ENCODE results near the gene FRG2C.
"Not testable (repeated sequence)": the region's sequence is repeated elsewhere in the genome, so short reads cannot be mapped to it uniquely, and the experiment has no call there.

The FRG2C gene

DNA sequence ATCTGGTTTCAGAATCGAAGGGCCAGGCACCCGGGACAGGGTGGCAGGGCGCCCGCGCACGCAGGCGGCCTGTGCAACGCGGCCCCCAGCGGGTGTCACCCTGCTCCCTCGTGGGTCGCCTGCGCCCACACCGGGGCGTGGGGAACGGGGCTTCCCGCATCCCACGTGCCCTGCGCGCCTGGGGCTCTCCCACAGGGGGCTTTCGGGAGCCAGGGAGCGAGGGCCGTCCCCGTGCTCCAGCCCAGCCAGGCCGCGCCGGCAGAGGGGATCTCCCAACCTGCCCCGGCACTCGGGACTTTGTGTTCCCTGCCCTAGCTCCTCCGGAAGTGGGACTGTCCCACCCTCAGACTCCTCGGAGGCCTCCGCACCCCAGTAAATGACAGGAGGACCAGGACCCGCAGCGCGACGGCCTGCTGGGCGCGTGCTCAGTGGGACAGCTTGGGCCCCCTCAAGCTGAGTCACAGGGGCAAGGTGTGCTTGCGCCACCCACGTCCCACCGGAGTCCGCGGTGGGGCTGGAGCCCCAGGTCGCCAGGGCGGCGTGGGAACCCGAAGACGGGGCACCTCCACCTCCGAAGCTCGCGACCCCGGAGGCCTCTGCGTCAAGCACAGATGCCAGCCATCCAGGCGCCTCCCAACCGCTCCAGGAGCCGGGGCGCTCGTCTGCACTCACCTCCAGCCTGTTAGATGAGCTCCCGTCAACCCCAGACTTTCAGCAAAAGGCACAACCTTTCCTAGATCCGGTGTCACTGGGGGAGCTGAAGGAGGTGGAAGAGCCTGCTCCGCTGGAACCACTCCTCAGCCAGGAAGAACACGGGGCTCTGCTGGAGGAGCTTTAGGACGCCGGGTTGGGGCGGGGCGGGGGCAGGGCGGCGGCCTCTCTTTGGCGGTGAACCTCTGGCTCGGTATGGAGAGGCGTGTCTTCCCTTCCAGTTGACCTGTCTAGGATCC lies 5.5 kb downstream of the FRG2C start:
- not testable (repeated sequence) for DNase-seq (ENCODE audit: low read depth in 2 of 2)

DNA sequence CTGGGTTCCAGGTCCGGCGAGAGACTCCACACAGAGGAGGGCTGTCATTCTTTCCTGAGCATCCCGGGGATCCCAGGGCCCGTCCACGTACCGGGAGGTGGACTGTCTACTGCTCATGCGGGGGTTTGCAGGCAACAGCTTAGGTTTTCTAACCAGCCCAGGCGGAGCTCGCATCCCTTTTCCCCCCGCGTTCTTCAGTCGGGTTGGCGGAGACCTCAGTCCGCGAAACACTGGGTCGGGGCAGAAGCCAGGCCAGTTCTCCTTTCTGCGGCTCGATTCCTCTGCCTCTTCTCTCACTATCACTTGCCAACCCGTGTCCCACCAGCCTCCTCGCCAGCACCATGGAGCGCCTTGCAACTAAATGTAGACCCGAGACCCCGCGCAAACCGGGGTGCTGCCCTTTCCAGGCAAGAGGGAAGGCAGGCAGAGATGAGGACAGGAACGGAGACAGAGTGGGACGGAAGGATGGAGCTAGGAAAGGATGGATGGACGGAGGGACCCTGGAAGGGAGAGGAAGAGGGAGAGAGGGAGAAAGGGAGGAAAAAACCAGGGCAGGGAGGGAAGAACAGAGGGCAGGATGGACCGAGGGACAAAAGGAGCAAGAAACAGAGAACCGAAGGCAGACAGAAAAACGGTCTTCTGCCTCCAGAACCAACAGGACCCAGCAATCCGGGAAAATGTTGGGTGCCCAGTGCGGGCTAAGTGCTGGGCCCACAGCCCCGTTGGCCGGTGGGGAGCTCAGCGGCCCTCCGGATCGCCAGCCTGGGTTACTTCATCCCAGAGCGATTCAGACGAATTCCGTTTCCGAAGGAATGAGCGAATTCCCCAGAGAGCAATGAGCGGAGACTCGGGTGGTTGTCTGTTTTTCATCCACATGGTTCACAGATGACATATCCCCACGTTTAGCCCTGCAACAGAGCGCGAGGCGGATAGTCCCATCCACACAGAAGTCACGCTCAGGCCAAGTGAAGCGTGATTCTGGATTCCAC lies 6.5 kb downstream of the FRG2C start:
- not testable (repeated sequence) for DNase-seq (ENCODE audit: low read depth in 2 of 2)

DNA sequence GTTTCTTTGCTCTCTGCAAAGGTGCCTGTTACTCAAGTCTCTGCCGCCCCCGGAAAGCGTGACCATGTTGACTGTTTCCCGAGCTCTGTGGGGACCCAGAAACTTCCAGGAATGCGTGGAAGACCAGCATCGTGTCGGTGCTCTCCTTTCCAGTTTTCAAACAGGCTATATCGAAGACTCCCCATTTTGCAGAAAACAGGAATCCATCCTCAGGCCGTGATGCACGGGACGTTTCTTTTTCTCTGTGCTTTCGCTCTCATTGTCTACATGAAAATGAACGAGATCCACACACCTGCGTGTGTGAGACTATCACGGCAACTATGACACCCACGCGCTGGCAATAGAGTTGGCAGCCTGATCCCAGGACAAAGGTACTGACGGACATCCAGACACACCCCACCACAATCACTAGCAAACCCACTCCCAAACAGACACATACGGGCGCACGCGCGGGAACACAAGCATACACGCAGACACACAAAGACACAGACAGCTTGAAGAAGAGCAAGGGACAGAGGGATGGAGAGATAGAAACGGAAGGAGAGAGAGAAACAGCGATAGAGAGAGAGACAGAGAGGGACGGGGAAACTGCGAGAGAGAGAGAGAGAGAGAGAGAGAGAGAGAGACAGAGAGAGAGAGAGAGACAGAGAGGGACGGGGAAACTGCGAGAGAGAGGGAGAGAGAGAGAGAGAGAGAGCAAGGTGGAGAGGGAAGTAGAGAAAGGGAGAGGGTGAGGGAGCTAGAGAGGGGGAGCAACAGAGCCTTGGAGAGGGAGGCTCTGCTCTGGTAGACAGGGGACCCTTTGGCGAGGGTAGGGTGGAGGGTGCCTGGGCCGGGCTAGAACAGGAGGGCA lies 7.4 kb downstream of the FRG2C start:
- DNase-seq (ENCODE audit: low read depth in 2 of 2) = not testable (repeated sequence)

DNA sequence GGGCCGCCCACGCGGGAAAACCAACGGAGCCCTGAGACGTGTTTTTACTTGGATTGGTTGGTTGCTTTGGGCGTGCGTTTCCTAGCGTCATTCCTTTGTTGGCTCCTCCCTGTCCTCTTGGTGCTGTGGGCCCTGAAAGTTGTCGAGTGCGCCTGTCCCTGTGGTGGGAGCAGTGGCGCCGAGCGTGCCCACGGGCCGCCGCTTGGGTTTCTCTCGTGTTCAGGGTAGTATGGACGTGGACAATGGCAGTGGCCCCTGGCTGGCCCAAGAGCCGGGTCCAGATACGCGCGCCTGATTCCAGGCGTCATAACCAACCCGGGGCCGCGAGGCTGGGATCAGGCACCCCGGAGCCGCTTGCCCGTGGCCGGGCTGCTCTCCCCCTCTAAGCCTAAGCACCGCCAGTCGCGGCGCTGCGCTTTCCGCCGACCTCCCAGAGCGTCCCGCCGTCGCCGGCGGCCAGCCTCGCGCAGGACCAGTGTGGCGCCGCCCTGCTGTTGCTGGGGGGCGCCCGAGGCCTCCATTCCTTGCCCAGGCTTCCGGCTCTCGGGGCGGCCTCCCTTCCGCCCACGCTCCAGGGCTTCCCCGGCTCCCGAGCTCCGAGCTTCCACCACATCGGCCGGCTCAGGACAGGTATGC lies 8.1 kb downstream of the FRG2C start:
- DNase-seq (ENCODE audit: low read depth in 2 of 2) = not testable (repeated sequence)

DNA sequence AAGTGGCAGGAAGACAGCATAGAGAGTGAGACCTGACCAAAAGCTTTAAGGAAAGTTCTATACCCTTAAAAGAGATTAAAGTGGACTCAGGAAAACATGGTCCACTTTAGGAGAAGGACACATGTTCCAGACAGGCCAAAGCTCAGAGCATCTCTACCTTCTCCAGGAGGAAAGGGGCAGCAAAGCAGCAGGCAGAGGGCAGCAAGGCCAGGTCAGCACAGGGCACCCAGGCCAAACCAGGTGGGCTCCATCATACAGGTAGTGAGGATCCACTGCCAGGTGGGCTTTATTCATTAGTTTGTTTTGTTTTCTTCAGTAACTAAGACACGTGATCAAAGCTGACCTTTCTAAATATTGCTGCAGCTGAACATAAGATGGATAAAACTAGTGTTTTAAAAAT lies 19.8 kb downstream of the FRG2C start:
- DNase-seq (ENCODE audit: low read depth in 2 of 2) = not testable (repeated sequence)

- no peak for DNase-seq (ENCODE audit: low read depth in 2 of 2)
Observed at GRCh38 chr3:75687323-75687722, 23.2 kb downstream of the FRG2C start.

GRCh38 chr3:75692061-75692460 lies 27.9 kb downstream of the FRG2C start:
- DNase-seq (ENCODE audit: low read depth in 2 of 2) = no peak
